SK-N-SH (cell line): ENCODE results near the gene MYO19. TPM values are rescaled to one million over a fixed set of nuclear protein-coding genes. Genes with fewer than 3 reads are reported as not detected.

Experiments used
- CTCF ChIA-PET: fragments of 300-600, 350-600 bp; formaldehyde crosslinking; extraction: SDS; loops from one replicate; lab custom pipeline; 2021; lab: Yijun Ruan, JAX
- POLR2A ChIA-PET: fragments of 350-600 bp; sonication (Branson Sonifier 250); formaldehyde crosslinking; extraction: SDS; loops from one replicate; lab custom pipeline; 2020; ENCODE audit warnings: antibody characterized with exemption, inconsistent platforms; lab: Yijun Ruan, JAX
- DNase-seq: peaks from one replicate; pipeline ENCODE4 v3.0.0; 2012
- H2AFZ ChIP-seq: fragments of 200-600 bp; sonication (generic); 2 replicates; pipeline ENCODE4 v1.8.1; 2016; ENCODE audit warnings: antibody characterized with exemption, mild to moderate bottlenecking, low read depth
- H3F3A ChIP-seq: fragments of 200-600 bp; sonication (generic); replicated peaks from 2 replicates; pipeline ENCODE3; 2016; ENCODE audit warnings: antibody characterized with exemption, mild to moderate bottlenecking; ENCODE audit not compliant: insufficient read depth
- H3K27ac ChIP-seq, 2 experiments: fragments of 200-500 bp in 1 of 2; fragments of 200-600 bp in 1 of 2; sonication (Bioruptor generic) in 1 of 2; sonication (generic), shearing (Covaris generic) in 1 of 2; 2 replicates each; pipeline versions ENCODE4 v1.5.1 to v1.6.1; 2014 to 2016; ENCODE audit warnings: low read depth in 2 of 2, inconsistent platforms in 1 of 2, low read length in 1 of 2, mild to moderate bottlenecking in 1 of 2, mixed read lengths in 1 of 2
- H3K27me3 ChIP-seq: fragments of 200-600 bp; sonication (generic), shearing (Covaris generic); 2 replicates; pipeline ENCODE4 v1.6.1; 2016; ENCODE audit warnings: mixed run types; ENCODE audit not compliant: insufficient read depth
- H3K36me3 ChIP-seq, 2 experiments: fragments of 200-500 bp in 1 of 2; fragments of 200-600 bp in 1 of 2; sonication (Bioruptor generic) in 1 of 2; sonication (generic) in 1 of 2; replicated peaks in 1 of 2; 2 replicates each; pipeline versions ENCODE3 to v1.5.1; 2014 to 2016; ENCODE audit warnings: low read length in 1 of 2, mild to moderate bottlenecking in 1 of 2; ENCODE audit not compliant: insufficient read depth in 2 of 2, control insufficient read depth in 1 of 2
- H3K4me1 ChIP-seq, 2 experiments: fragments of 200-500 bp in 1 of 2; fragments of 200-600 bp in 1 of 2; sonication (Bioruptor generic) in 1 of 2; sonication (generic), shearing (Covaris generic) in 1 of 2; 2 replicates each; pipeline versions ENCODE4 v1.5.1 to v1.6.1; 2014 to 2016; ENCODE audit warnings: low read depth in 1 of 2, low read length in 1 of 2, mixed run types in 1 of 2; ENCODE audit not compliant: insufficient read depth in 2 of 2, control insufficient read depth in 1 of 2
- H3K4me2 ChIP-seq: fragments of 200-600 bp; sonication (generic), shearing (Covaris generic); 2 replicates; pipeline ENCODE4 v1.6.1; 2017; ENCODE audit warnings: mixed run types
- H3K4me3 ChIP-seq, 2 experiments: fragments of 200-500 bp in 1 of 2; fragments of 200-600 bp in 1 of 2; sonication (Bioruptor generic) in 1 of 2; sonication (generic), shearing (Covaris generic) in 1 of 2; 2 replicates each; pipeline versions ENCODE4 v1.5.1 to v1.8.1; 2014 to 2016; ENCODE audit warnings: low read depth in 2 of 2, inconsistent platforms in 1 of 2, low read length in 1 of 2, mild to moderate bottlenecking in 1 of 2, mixed read lengths in 1 of 2, moderate library complexity in 1 of 2
- H3K79me2 ChIP-seq: fragments of 200-600 bp; sonication (generic); 2 replicates; pipeline ENCODE4 v1.8.1; 2017; ENCODE audit warnings: mild to moderate bottlenecking; ENCODE audit not compliant: insufficient read depth
- H3K9ac ChIP-seq: fragments of 200-600 bp; sonication (generic); 2 replicates; pipeline ENCODE4 v1.6.1; 2017; ENCODE audit warnings: mixed run types
- H3K9me2 ChIP-seq: fragments of 200-600 bp; sonication (generic); 2 replicates; pipeline ENCODE4 v1.6.1; 2017; ENCODE audit warnings: mixed run types
- H3K9me3 ChIP-seq: fragments of 200-600 bp; sonication (generic); 2 replicates; pipeline ENCODE4 v1.6.1; 2017; ENCODE audit warnings: mixed run types, mild to moderate bottlenecking, moderate library complexity
- H4K20me1 ChIP-seq: fragments of 200-600 bp; sonication (generic); 2 replicates; pipeline ENCODE4 v1.6.1; 2017; ENCODE audit warnings: mild to moderate bottlenecking, mixed run types; ENCODE audit not compliant: insufficient read depth
- CHD2 ChIP-seq: fragments of 150-350 bp; IDR thresholded peaks from 2 replicates; pipeline ENCODE4 v1.6.1; 2018; ENCODE audit warnings: low read length; ENCODE audit not compliant: partially characterized antibody
- ELF1 ChIP-seq: IDR thresholded peaks from 2 replicates; pipeline ENCODE4 v1.4.0; 2012
- EZH2phosphoT487 ChIP-seq: fragments of 200-600 bp; sonication (generic); IDR thresholded peaks from 2 replicates; pipeline ENCODE4 v1.6.1; 2017; ENCODE audit warnings: low read depth, mixed run types, mild to moderate bottlenecking, antibody characterized with exemption, moderate library complexity, borderline replicate concordance
- FOSL2 ChIP-seq: IDR thresholded peaks from 2 replicates; pipeline ENCODE4 v1.4.0; 2012; ENCODE audit warnings: low read depth, mild to moderate bottlenecking, moderate library complexity, borderline replicate concordance
- FOXM1 ChIP-seq: IDR thresholded peaks from 2 replicates; pipeline ENCODE4 v1.4.0; 2012; ENCODE audit warnings: low read depth, mild to moderate bottlenecking
- POLR2AphosphoS5 ChIP-seq: IDR thresholded peaks from 2 replicates; pipeline ENCODE4 v1.6.1; 2012; ENCODE audit warnings: low read depth, low read length
- RAD21 ChIP-seq: IDR thresholded peaks from 2 replicates; pipeline ENCODE4 v1.6.1; 2012; ENCODE audit warnings: mild to moderate bottlenecking, low read length
- RXRA ChIP-seq: IDR thresholded peaks from 2 replicates; pipeline ENCODE4 v1.4.0; 2012; ENCODE audit warnings: low read depth, mild to moderate bottlenecking, borderline replicate concordance
- SIN3A ChIP-seq: IDR thresholded peaks from 2 replicates; pipeline ENCODE4 v1.6.1; 2012; ENCODE audit warnings: low read depth, mild to moderate bottlenecking, low read length, moderate library complexity, borderline replicate concordance
- SMC3 ChIP-seq: IDR thresholded peaks from 2 replicates; pipeline ENCODE4 v1.6.1; 2012; ENCODE audit warnings: low read depth, low read length, improper control_type of control experiment
- TCF12 ChIP-seq: IDR thresholded peaks from 2 replicates; pipeline ENCODE4 v1.4.0; 2012
- TEAD4 ChIP-seq: IDR thresholded peaks from 2 replicates; pipeline ENCODE4 v1.4.0; 2012; ENCODE audit warnings: mild to moderate bottlenecking, borderline replicate concordance; ENCODE audit not compliant: insufficient read depth
- WGBS: methylation state at CpG from one replicate; pipeline ENCODE4 v1.1.6; 2017; ENCODE audit warnings: low lambda C conversion rate; 5-methylcytosine and 5-hydroxymethylcytosine counted together
- polyA plus RNA-seq, 3 experiments: library from polyadenylated mRNA; depleted of rRNA; stranded (reverse); fragments of >200 nt; gene quantifications; 2 replicates each; pipeline ENCODE4 v1.2.3, GENCODE V29; 2012
- TF ChIP-seq, protein P1 (sequence below): IDR thresholded peaks from 2 replicates; pipeline ENCODE4; 2012

Gene MYO19
- polyA plus RNA-seq, 1 of the 3 experiments (the other 2 are of a cell fraction): 61.6 TPM

DNA sequence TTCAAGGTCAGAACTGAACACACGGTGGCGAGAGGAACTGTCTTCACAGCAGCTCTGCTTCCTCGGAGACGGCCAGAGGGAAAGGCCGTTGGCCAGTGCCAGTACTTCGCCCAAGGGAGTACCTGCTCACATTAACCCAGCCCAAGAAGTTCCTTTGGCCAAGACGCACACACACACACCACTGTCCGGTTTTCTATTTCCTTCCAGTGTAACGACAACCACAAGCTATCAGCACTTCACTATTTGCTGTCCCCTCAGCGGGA is 9.3 kb upstream of the MYO19 start (continued):
- TF ChIP-seq SMC3: no peak
- no peak for TF ChIP-seq TCF12
- no peak for TF ChIP-seq RAD21
- TF ChIP-seq, protein P1, sequence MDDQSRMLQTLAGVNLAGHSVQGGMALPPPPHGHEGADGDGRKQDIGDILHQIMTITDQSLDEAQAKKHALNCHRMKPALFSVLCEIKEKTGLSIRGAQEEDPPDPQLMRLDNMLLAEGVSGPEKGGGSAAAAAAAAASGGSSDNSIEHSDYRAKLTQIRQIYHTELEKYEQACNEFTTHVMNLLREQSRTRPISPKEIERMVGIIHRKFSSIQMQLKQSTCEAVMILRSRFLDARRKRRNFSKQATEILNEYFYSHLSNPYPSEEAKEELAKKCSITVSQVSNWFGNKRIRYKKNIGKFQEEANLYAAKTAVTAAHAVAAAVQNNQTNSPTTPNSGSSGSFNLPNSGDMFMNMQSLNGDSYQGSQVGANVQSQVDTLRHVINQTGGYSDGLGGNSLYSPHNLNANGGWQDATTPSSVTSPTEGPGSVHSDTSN: no peak
- TF ChIP-seq ELF1: no peak
- TF ChIP-seq FOXM1: no peak
- TF ChIP-seq, all 33 proteins: peak for 0

DNA sequence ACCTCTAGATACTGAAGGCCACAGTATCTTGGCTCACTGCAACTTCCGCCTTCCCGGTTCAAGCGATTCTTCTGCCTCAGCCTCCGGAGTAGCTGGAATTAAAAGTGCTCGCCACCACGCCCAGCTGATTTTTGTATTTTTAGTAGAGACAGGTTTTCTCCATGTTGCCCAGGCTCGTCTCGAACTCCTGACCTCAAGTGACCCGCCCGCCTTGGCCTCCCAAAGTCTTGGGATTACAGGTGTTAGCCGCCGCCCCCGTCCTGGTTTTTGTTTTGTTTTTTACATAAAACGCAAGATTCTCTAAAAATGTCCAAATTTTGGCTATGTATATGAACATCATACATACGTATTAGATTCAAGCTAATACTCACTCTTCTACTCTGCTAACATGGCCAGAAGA is 8.1 kb upstream of the MYO19 start:
- WGBS: 96% methylated on average over 15 of the region's 15 CpGs
- peaks cover 24% of the 10 kb centered on the region for H3F3A ChIP-seq
- POLR2A ChIA-PET: interaction anchor here (4.8 kb wide), 1 partner anchor 8 kb away, joined by 37 read pairs; the partner anchor contains the start of genes MYO19 and PIGW
- no peak for TF ChIP-seq POLR2AphosphoS5
- no peak for TF ChIP-seq RAD21
- TF ChIP-seq FOSL2: no peak
- no peak for TF ChIP-seq CHD2
- no peaks in the 10 kb centered on the region for H3K9me3 ChIP-seq
- H4K20me1 ChIP-seq: peaks cover 19% of the 10 kb centered on the region
- H3K27ac ChIP-seq: no peak overlapping the region
- H3K9me2 ChIP-seq: no peaks in the 10 kb centered on the region
- no peaks in the 10 kb centered on the region for H3K27me3 ChIP-seq
- no peak overlapping the region for H3K4me3 ChIP-seq
- H3K36me3 ChIP-seq: peaks cover 18 to 27% of the 10 kb centered on the region in 2 experiments
- no peak overlapping the region for H3K9ac ChIP-seq
- H3K79me2 ChIP-seq: peaks cover 59% of the 10 kb centered on the region
- no peak for DNase-seq
- CTCF ChIA-PET: interaction anchor here (2.9 kb wide), 1 partner anchor 8 kb away, joined by 13 read pairs; the partner anchor contains the start of genes MYO19 and PIGW
- H3K4me2 ChIP-seq: no peak overlapping the region
- H3K4me1 ChIP-seq: peaks cover 0 to 9% of the 10 kb centered on the region in 2 experiments; a peak in 1 of 4 replicates
- no peak overlapping the region for H2AFZ ChIP-seq

DNA sequence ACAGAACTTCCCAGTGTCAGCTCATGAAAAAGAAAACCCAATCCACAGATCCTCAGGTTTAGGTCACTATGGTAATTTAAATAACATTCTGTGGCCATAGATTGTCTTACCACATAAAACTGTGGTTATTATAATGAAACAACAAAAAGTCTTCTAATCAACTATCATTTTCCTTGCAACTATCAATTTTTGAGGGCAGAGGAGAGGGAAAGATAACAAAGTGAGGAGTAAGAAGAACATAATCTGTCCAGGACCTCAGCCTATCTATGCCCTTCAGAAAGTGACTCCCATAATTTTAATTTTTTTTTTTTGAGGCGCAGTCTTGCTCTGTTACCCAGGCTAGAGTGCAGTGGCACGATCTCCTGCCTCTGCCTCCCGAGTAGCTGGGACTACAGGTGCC is 6.0 kb upstream of the MYO19 start:
- Histone ChIP-seq H3K9me3 (no peaks in the 10 kb centered on the region), H4K20me1 (no peaks in the 10 kb centered on the region), H3K4me3 (no peak overlapping the region), H3F3A (peaks cover 24% of the 10 kb centered on the region), H3K27me3 (no peaks in the 10 kb centered on the region), H2AFZ (no peak overlapping the region), H3K4me1 (no peaks in the 10 kb centered on the region; a peak in 1 of 4 replicates), H3K36me3 (peaks cover 18 to 29% of the 10 kb centered on the region in 2 experiments), H3K27ac (no peak overlapping the region)
- 98% methylated on average over 3 of the region's 3 CpGs for WGBS
- CTCF ChIA-PET: no interaction called here
- TF ChIP-seq TEAD4: no peak
- no peak for TF ChIP-seq SMC3
- no peak for TF ChIP-seq SIN3A
- TF ChIP-seq EZH2phosphoT487: no peak
- no peak for TF ChIP-seq ELF1
- TF ChIP-seq RXRA: no peak
- no peak for TF ChIP-seq RAD21
- TF ChIP-seq, all 33 proteins: peak for 0
- Histone ChIP-seq H3K79me2 (peaks cover 57% of the 10 kb centered on the region), H3K9ac (no peak overlapping the region), H3K4me2 (no peak overlapping the region), H3K9me2 (no peaks in the 10 kb centered on the region)
- POLR2A ChIA-PET: no interaction called here
- DNase-seq: no peak
